Left ventricle myocardium inferior (tissue), 1 donor: Measurements from ENCODE around the gene FMC1. TPM values are rescaled to one million over a fixed set of nuclear protein-coding genes. Genes with fewer than 3 reads are reported as not detected.

Experiments used
- DNase-seq: peaks from one replicate; pipeline ENCODE4 v3.0.0-alpha.2; 2020
- H3K27ac ChIP-seq: fragments of 200-600 bp; replicated peaks from 2 replicates; pipeline ENCODE4 v1.8.0; 2021
- H3K27me3 ChIP-seq: fragments of 200-600 bp; 2 replicates; pipeline ENCODE4 v1.8.0; 2021; ENCODE audit warnings: low read depth
- H3K36me3 ChIP-seq: fragments of 200-600 bp; 2 replicates; pipeline ENCODE4 v1.8.0; 2021
- H3K4me1 ChIP-seq: fragments of 200-600 bp; 2 replicates; pipeline ENCODE4 v1.8.0; 2021
- H3K4me3 ChIP-seq: fragments of 200-600 bp; 2 replicates; pipeline ENCODE4 v1.8.0; 2021; ENCODE audit warnings: mild to moderate bottlenecking, moderate library complexity
- H3K9me3 ChIP-seq: fragments of 200-600 bp; replicated peaks from 2 replicates; pipeline ENCODE4 v1.8.0; 2021
- intact Hi-C: fragments of 100-400 bp; cut with micrococcal nuclease; formaldehyde crosslinking; loops from one replicate; pipeline ENCODE4 v1.11.0; 2022
- total RNA-seq: library from RNA; stranded (reverse); fragmentation: NEBNext Ultra II Directional; extraction: Animal tissue kit (Norgen Biotek cat#: 25700); gene quantifications from one replicate; pipeline ENCODE4 v1.2.1, GENCODE V29; 2021
- TF ChIP-seq, protein P1 (sequence below): fragments of 200-600 bp; IDR thresholded peaks from 2 replicates; pipeline ENCODE4 v1.8.0; 2021; ENCODE audit warnings: antibody characterized with exemption, mild to moderate bottlenecking, borderline replicate concordance
- donor health status: DM: no; HTN: yes; CAD: no; lungs with severe emphysema.

The FMC1 gene
- total RNA-seq, 1 donor from 2014 or later = 49.0 TPM

DNA sequence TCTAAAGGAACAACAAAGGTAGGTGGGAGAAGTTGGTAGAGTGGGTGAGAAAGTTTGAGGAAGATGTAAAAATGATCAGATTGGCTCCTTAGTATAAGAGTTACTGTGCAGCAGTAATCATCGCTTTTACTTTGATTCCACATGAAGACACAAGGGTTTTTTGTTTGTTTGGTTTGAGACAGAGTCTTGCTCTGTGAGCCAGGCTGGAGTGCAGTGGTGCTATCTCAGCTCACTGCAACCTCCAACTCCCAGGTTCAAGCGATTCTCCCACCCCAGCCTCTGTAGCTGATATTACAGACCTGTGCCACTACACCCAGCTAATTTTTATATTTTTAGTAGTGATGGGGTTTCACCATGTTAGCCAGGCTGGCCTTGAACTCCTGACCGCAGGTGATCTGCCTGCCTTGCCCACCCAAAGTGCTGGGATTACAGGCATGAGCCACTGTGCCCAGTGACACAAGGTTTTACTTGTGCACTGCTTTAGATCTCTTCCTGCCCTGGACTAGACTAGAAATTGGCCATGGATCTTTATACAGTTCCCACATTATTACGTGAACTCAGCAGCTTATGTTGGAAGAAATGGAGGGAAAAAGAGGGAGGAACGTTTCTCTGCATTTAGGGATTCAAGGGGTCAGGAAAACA, 29.3 kb downstream of the FMC1 start:
- Histone ChIP-seq H3K27ac (no peak overlapping the region), H3K4me3 (no peak overlapping the region), H3K4me1 (peaks cover 100% of the 10 kb centered on the region), H3K9me3 (no peaks in the 10 kb centered on the region), H3K36me3 (peaks cover 12% of the 10 kb centered on the region), H3K27me3 (no peaks in the 10 kb centered on the region)
- TF ChIP-seq, protein P1, sequence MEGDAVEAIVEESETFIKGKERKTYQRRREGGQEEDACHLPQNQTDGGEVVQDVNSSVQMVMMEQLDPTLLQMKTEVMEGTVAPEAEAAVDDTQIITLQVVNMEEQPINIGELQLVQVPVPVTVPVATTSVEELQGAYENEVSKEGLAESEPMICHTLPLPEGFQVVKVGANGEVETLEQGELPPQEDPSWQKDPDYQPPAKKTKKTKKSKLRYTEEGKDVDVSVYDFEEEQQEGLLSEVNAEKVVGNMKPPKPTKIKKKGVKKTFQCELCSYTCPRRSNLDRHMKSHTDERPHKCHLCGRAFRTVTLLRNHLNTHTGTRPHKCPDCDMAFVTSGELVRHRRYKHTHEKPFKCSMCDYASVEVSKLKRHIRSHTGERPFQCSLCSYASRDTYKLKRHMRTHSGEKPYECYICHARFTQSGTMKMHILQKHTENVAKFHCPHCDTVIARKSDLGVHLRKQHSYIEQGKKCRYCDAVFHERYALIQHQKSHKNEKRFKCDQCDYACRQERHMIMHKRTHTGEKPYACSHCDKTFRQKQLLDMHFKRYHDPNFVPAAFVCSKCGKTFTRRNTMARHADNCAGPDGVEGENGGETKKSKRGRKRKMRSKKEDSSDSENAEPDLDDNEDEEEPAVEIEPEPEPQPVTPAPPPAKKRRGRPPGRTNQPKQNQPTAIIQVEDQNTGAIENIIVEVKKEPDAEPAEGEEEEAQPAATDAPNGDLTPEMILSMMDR = no peak
- no peak for DNase-seq
- intact Hi-C loops = no loop called here

DNA sequence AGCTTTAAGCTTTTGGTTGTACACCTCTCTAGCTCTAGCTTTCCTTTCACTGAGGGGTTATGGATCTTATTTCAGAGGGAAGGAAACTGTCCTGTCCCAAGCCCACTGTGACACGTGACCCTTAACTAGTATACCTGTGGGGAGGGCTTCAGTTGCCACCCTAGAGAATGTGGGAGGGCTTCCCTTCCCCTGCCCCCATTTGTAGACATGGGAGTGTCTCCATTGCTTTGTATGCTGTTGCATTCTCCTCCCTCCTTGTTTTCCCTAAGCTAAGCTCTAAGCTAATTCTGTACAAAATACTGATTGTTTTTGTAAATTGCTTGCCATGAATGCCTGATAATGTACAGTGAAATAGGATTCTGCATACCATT, 29.8 kb downstream of the FMC1 start:
- peaks cover 100% of the 10 kb centered on the region for H3K4me1 ChIP-seq

DNA sequence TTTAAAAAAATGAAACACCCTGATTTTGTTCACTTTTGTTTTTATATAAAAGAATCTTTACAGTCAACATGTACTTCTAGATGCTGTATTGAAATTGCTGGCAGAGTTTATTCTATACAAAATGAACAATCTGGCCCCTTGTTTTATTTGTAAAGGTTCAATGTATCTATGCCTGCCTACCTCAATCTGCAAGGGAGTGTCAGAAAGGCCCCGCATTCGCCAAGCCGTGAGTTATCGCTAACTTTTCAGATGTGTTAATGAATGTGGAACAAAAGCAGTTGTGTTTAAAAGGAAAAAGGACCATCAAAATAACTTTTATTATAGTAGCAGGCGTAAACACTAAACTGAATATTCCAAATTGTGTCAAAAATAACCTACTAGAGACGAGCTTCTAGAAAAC, 33.1 kb downstream of the FMC1 start:
- Histone ChIP-seq H3K9me3 (no peaks in the 10 kb centered on the region), H3K27ac (no peak overlapping the region), H3K4me1 (peaks cover 68% of the 10 kb centered on the region), H3K4me3 (no peak overlapping the region), H3K36me3 (peaks cover 42% of the 10 kb centered on the region), H3K27me3 (no peaks in the 10 kb centered on the region)
- intact Hi-C loops = no loop called here
- no peak for DNase-seq
- TF ChIP-seq, protein P1 = no peak

More for the DNA sequence above, 29.8 kb downstream of the FMC1 start:
- intact Hi-C loops = no loop called here
- DNase-seq = no peak
- TF ChIP-seq, protein P1 = no peak
- Histone ChIP-seq H3K27me3 (no peaks in the 10 kb centered on the region), H3K36me3 (peaks cover 12% of the 10 kb centered on the region), H3K4me3 (no peak overlapping the region), H3K9me3 (no peaks in the 10 kb centered on the region), H3K27ac (no peak overlapping the region)

DNA sequence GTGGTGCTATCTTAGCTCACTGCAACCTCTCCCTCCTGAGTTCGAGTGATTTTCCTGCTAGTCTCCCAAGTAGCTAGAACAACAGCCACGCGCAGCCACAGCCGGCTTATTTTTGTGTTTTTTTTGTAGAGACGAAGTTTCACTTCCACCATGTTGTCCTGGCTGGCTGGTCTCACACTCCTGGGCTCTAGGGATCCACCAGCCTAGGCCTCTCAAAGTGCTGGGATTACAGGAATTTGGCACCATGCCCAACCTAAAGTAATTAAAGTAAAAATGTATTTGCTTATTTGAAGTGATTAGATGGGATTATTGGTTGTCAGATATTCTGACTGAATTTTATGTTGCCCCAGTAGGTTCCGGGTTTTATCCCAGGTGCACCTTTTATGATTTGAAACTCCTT, 41.3 kb downstream of the FMC1 start:
- Histone ChIP-seq H3K4me1 (peaks cover 6% of the 10 kb centered on the region), H3K36me3 (peaks cover 68% of the 10 kb centered on the region), H3K9me3 (no peaks in the 10 kb centered on the region), H3K4me3 (no peak overlapping the region), H3K27ac (no peak overlapping the region), H3K27me3 (no peaks in the 10 kb centered on the region)
- intact Hi-C loops = no loop called here
- DNase-seq = no peak
- TF ChIP-seq, protein P1 = no peak

DNA sequence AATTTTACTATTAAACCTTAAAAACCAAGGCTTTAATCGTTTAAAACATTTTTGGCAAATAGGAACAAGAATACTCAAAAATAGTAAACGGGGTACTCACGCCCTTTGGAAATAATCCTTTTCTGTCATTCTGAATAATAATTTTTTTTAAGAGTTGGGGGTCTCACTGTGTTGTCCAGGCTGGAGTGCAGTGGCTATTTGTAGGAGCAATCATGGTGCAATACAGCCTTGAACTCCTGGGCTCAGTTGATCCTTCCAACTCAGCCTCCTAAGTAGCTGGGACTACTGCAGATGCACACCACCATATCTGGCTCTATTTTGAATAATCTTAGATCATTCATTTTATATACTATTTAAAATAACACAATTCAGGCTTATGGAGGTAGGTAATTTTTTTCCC, 43.5 kb downstream of the FMC1 start:
- DNase-seq = no peak
- Histone ChIP-seq H3K4me1 (peaks cover 6% of the 10 kb centered on the region), H3K27me3 (no peaks in the 10 kb centered on the region), H3K9me3 (no peaks in the 10 kb centered on the region), H3K4me3 (no peak overlapping the region), H3K27ac (no peak overlapping the region), H3K36me3 (peaks cover 50% of the 10 kb centered on the region)
- intact Hi-C loops = no loop called here
- TF ChIP-seq, protein P1 = no peak
